GM23338 (cell line): ENCODE data around the gene MANEAL. TPM values are rescaled to one million over a fixed set of nuclear protein-coding genes. Genes with fewer than 3 reads are reported as not detected.

Experiments
- ATAC-seq: fragments of 200-7000 bp; cut with Tn5 transposase; 3 replicates; pipeline ENCODE4 v1.9.1; 2020
- DNase-seq: peaks from one replicate; pipeline ENCODE4 v3.0.0-alpha.2; 2015; ENCODE audit warnings: low spot score
- H2AFZ ChIP-seq: fragments of 200-600 bp; sonication (generic); 2 replicates; pipeline ENCODE4 v1.8.0; 2016; ENCODE audit warnings: antibody characterized with exemption, mild to moderate bottlenecking, moderate library complexity
- H3F3A ChIP-seq: fragments of 200-600 bp; sonication (generic); replicated peaks from 2 replicates; pipeline ENCODE4 v1.8.0; 2017; ENCODE audit warnings: antibody characterized with exemption, mixed run types, low read depth
- H3K27ac ChIP-seq: fragments of 200-600 bp; sonication (generic); 2 replicates; pipeline ENCODE4 v1.6.1; 2016; ENCODE audit warnings: low read depth
- H3K27me3 ChIP-seq: fragments of 200-600 bp; sonication (generic); 2 replicates; pipeline ENCODE4 v1.8.0; 2016; ENCODE audit warnings: mild to moderate bottlenecking, mixed run types, moderate library complexity; ENCODE audit not compliant: insufficient read depth
- H3K36me3 ChIP-seq: fragments of 200-600 bp; sonication (generic); 2 replicates; pipeline ENCODE4 v1.8.0; 2016; ENCODE audit warnings: mild to moderate bottlenecking; ENCODE audit not compliant: insufficient read depth
- H3K4me1 ChIP-seq: fragments of 200-600 bp; sonication (generic); 2 replicates; pipeline ENCODE4 v1.8.0; 2016; ENCODE audit warnings: mild to moderate bottlenecking, moderate library complexity; ENCODE audit not compliant: insufficient read depth
- H3K4me2 ChIP-seq: fragments of 200-600 bp; sonication (generic); 2 replicates; pipeline ENCODE4 v1.7.1; 2017; ENCODE audit warnings: mixed run types
- H3K4me3 ChIP-seq: fragments of 200-600 bp; sonication (generic); 2 replicates; pipeline ENCODE4 v1.6.1; 2016; ENCODE audit warnings: mixed run types
- H3K79me2 ChIP-seq: fragments of 200-600 bp; sonication (generic); replicated peaks from 2 replicates; pipeline ENCODE4 v1.8.0; 2017; ENCODE audit warnings: mild to moderate bottlenecking; ENCODE audit not compliant: insufficient read depth
- H3K9me2 ChIP-seq: fragments of 200-600 bp; sonication (generic); 2 replicates; pipeline ENCODE4 v1.8.0; 2017; ENCODE audit not compliant: insufficient read depth
- H4K20me1 ChIP-seq: fragments of 200-600 bp; sonication (generic); replicated peaks from 2 replicates; pipeline ENCODE4 v1.8.0; 2017; ENCODE audit warnings: mild to moderate bottlenecking; ENCODE audit not compliant: insufficient read depth
- H3K27ac Mint-ChIP-seq: 2 replicates; pipeline ENCODE4 v1.8.0; 2020; ENCODE audit warnings: inconsistent platforms, mild to moderate bottlenecking, moderate library complexity, mixed read lengths
- H3K27me3 Mint-ChIP-seq: 3 replicates; pipeline ENCODE4 v1.8.0; 2022; ENCODE audit warnings: low read depth, mild to moderate bottlenecking, moderate library complexity, mixed read lengths, inconsistent platforms; ENCODE audit not compliant: insufficient read depth, poor library complexity
- H3K36me3 Mint-ChIP-seq: 3 replicates; pipeline ENCODE4 v1.8.0; 2021; ENCODE audit warnings: low read depth, mild to moderate bottlenecking, inconsistent platforms, moderate library complexity, mixed read lengths
- H3K4me1 Mint-ChIP-seq: 3 replicates; pipeline ENCODE4 v1.8.0; 2020; ENCODE audit warnings: mild to moderate bottlenecking, inconsistent platforms, mixed read lengths
- H3K4me3 Mint-ChIP-seq: 3 replicates; pipeline ENCODE4 v1.8.0; 2021; ENCODE audit warnings: moderate library complexity, mild to moderate bottlenecking, inconsistent platforms, mixed read lengths
- H3K9me3 Mint-ChIP-seq: 3 replicates; pipeline ENCODE4 v1.8.0; 2020; ENCODE audit warnings: moderate library complexity, mild to moderate bottlenecking, inconsistent platforms, mixed read lengths
- CREB1 ChIP-seq: fragments of 250-450 bp; sonication (Bioruptor Pico); IDR thresholded peaks from 2 replicates; pipeline ENCODE4 v1.5.0; 2020; ENCODE audit warnings: low read depth, mild to moderate bottlenecking, moderate library complexity
- EZH2 ChIP-seq: fragments of 200-600 bp; sonication (generic); IDR thresholded peaks from one replicate; pipeline ENCODE4 v1.8.0; 2017; ENCODE audit warnings: antibody characterized with exemption, mild to moderate bottlenecking, low read depth; ENCODE audit not compliant: unreplicated experiment
- EZH2phosphoT487 ChIP-seq: fragments of 200-600 bp; sonication (generic); IDR thresholded peaks from one replicate; pipeline ENCODE4 v1.8.1; 2018; ENCODE audit warnings: antibody characterized with exemption; ENCODE audit not compliant: unreplicated experiment
- NANOG ChIP-seq: IDR thresholded peaks from 2 replicates; pipeline ENCODE4 v1.6.1; 2016; ENCODE audit warnings: antibody characterized with exemption, borderline replicate concordance
- STAT1 ChIP-seq: IDR thresholded peaks from one replicate; pipeline ENCODE4 v1.6.1; 2016; ENCODE audit warnings: antibody characterized with exemption; ENCODE audit not compliant: unreplicated experiment
- ZNF114 ChIP-seq: fragments of 250-450 bp; sonication (Bioruptor Pico); IDR thresholded peaks from 2 replicates; pipeline ENCODE4 v1.5.0; 2020; ENCODE audit warnings: mild to moderate bottlenecking, moderate library complexity
- polyA plus RNA-seq: library from polyadenylated mRNA; unstranded; fragments of >200 nt; fragmentation: Nextera tagmentation; extraction: Ambion mirVana; gene quantifications from 2 replicates; pipeline ENCODE4 v1.2.1, GENCODE V29; 2016
- total RNA-seq: library from RNA; depleted of rRNA; stranded (reverse); fragments of >200 nt; shearing (Covaris generic); gene quantifications from 2 replicates; pipeline ENCODE4 v1.2.3, GENCODE V29; 2014
- TF ChIP-seq, protein P1 (sequence below), 2 experiments: fragments of 200-600 bp in 1 of 2; sonication (generic) in 1 of 2; conservative IDR thresholded peaks; 2 replicates each; pipeline versions ENCODE4 v1.5.1 to v1.6.1; 2016 to 2017; ENCODE audit warnings: antibody characterized with exemption in 2 of 2, low read depth in 2 of 2, mild to moderate bottlenecking in 2 of 2, moderate library complexity in 1 of 2
- TF ChIP-seq, protein P2 (sequence below): IDR thresholded peaks from 2 replicates; pipeline ENCODE4 v1.6.1; 2016; ENCODE audit warnings: antibody characterized with exemption

MANEAL gene
- total and polyA plus RNA-seq, 2 experiments from 2014 or later, result 2.3 to 8.1 TPM

DNA sequence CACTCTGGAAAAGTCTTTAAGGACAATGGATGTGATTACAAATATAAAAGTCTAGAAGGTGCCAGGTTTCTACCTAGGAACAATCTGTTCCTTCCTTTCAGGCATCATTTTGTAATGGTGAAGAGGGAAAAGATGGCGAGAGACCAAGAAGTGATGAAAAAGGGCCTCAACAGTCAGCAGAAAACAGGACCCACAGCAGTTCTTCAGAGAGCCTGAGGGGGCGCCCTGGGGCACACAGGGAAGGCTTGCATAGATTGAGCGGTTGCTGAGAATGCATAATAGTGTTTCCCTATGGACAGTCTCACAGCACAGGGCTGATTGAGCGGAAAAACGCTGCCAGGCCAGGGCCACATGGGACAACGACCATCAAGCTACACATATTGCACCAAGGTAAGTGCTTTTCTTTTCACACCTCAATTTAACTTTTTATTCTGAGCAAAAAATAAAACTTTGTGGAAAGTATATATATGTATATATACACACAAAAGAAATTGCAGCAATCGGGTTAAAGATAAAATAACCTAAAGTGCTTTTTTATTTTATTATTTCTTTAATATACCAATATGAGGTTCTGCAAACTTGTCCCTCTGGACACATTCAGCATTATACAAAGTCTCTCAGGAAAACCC, 17.5 kb downstream of the MANEAL start (continued):
- TF ChIP-seq, protein P1, sequence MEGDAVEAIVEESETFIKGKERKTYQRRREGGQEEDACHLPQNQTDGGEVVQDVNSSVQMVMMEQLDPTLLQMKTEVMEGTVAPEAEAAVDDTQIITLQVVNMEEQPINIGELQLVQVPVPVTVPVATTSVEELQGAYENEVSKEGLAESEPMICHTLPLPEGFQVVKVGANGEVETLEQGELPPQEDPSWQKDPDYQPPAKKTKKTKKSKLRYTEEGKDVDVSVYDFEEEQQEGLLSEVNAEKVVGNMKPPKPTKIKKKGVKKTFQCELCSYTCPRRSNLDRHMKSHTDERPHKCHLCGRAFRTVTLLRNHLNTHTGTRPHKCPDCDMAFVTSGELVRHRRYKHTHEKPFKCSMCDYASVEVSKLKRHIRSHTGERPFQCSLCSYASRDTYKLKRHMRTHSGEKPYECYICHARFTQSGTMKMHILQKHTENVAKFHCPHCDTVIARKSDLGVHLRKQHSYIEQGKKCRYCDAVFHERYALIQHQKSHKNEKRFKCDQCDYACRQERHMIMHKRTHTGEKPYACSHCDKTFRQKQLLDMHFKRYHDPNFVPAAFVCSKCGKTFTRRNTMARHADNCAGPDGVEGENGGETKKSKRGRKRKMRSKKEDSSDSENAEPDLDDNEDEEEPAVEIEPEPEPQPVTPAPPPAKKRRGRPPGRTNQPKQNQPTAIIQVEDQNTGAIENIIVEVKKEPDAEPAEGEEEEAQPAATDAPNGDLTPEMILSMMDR (conservative IDR thresholded peaks at IDR 0.05; ENCODE audit: low read depth in 2 of 2), result peak; percentile 81 to 89

DNA sequence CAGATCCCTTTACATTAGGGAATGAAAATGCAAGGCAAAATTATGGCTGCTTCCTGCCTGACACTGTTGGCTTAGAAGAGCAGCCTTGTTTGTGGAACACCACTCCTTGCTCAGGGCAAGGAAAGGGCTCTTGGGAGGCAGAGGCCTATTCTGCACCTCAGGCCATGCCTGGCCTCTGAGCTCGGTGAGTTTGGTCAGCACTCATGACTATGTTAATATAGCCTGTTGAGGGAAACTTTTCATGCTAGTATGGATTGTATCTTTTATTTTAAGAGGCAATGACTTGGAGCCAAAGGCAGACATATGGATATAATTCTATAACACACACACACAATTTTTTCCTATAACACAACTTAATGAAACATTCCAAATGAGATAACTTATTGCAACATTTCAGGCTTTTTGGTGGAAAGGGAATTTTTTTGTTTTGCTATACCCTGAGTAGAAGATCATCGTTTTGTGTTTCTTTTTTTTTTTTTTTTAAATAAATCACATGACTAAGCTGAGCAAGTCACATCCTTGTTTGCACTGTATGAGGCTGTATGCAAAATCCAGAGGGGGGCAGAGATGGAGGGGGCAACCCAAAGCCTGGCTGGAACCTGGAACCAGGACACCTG, 20.0 kb downstream of the MANEAL start:
- Histone ChIP-seq H3K79me2 (peaks cover 13% of the 10 kb centered on the region; the same call in 1 of the 2 replicates), H3F3A (peaks cover 2% of the 10 kb centered on the region; the same call in 1 of the 2 replicates), H3K27ac (no peak overlapping the region), H3K27me3 (no peaks in the 10 kb centered on the region), H3K4me3 (no peak overlapping the region), H3K4me1 (peaks cover 6% of the 10 kb centered on the region; the same call in 1 of the 2 replicates), H3K9me2 (no peaks in the 10 kb centered on the region), H4K20me1 (peaks cover 10% of the 10 kb centered on the region), H3K36me3 (peaks cover 8% of the 10 kb centered on the region), H2AFZ (no peak overlapping the region), H3K4me2 (no peak overlapping the region)
- H3K9me3 Mint-ChIP-seq, result no peaks in the 10 kb centered on the region
- H3K4me3 Mint-ChIP-seq, result no peak overlapping the region
- H3K4me1 Mint-ChIP-seq, result peaks cover 19% of the 10 kb centered on the region; the same call in 2 of the 3 replicates
- ATAC-seq (no peak), DNase-seq (no peak)
- H3K27ac Mint-ChIP-seq, result no peak overlapping the region; the same call in 1 of the 2 replicates
- no peak for TF ChIP-seq ZNF114
- TF ChIP-seq, protein P1 (conservative IDR thresholded peaks at IDR 0.05; ENCODE audit: low read depth in 2 of 2), result no peak
- H3K27me3 Mint-ChIP-seq, result peaks cover 16% of the 10 kb centered on the region
- peaks cover 16% of the 10 kb centered on the region for H3K36me3 Mint-ChIP-seq

DNA sequence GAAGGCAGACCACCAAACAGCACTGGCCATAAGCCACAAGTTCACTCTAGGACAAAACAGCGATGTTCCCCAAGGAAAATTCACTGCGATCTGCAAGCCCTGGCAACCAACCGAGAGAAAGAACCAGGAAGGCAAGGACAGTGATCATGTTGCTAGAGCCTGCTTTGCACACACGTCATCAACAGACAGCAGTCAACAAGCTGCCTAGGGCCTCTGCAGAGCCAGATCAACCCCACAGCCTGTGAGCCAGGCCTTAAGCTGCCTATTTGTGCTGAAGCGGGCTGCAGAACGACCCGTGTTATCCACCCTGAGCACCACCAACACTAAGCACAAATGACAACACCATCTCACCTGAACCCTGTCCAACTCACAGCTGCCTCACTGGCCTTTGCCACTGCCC, 20.6 kb downstream of the MANEAL start:
- Histone ChIP-seq H3K27ac (no peak overlapping the region), H3F3A (no peaks in the 10 kb centered on the region; the same call in 1 of the 2 replicates), H3K4me1 (peaks cover 2% of the 10 kb centered on the region; the same call in 1 of the 2 replicates), H3K4me3 (no peak overlapping the region), H2AFZ (no peak overlapping the region), H3K9me2 (no peaks in the 10 kb centered on the region), H4K20me1 (peaks cover 10% of the 10 kb centered on the region), H3K79me2 (peaks cover 10% of the 10 kb centered on the region; the same call in 1 of the 2 replicates), H3K36me3 (peaks cover 8% of the 10 kb centered on the region), H3K4me2 (no peak overlapping the region), H3K27me3 (no peaks in the 10 kb centered on the region)
- H3K4me1 Mint-ChIP-seq, result peaks cover 16% of the 10 kb centered on the region; the same call in 2 of the 3 replicates
- H3K36me3 Mint-ChIP-seq, result peaks cover 14% of the 10 kb centered on the region
- ATAC-seq, result no peak
- no peak for DNase-seq
- no peak overlapping the region for H3K4me3 Mint-ChIP-seq
- H3K27me3 Mint-ChIP-seq, result peaks cover 16% of the 10 kb centered on the region
- no peaks in the 10 kb centered on the region for H3K9me3 Mint-ChIP-seq
- no peak overlapping the region for H3K27ac Mint-ChIP-seq
- TF ChIP-seq, protein P2, sequence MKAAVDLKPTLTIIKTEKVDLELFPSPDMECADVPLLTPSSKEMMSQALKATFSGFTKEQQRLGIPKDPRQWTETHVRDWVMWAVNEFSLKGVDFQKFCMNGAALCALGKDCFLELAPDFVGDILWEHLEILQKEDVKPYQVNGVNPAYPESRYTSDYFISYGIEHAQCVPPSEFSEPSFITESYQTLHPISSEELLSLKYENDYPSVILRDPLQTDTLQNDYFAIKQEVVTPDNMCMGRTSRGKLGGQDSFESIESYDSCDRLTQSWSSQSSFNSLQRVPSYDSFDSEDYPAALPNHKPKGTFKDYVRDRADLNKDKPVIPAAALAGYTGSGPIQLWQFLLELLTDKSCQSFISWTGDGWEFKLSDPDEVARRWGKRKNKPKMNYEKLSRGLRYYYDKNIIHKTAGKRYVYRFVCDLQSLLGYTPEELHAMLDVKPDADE, result no peak
- TF ChIP-seq NANOG (no peak), EZH2 (no peak), EZH2phosphoT487 (no peak), CREB1 (no peak), STAT1 (no peak)
- TF ChIP-seq, protein P1 (conservative IDR thresholded peaks at IDR 0.05; ENCODE audit: low read depth in 2 of 2), result no peak
